Stimulated activated CD4-positive, alpha-beta T cell treated with anti-CD3 and anti-CD28 coated beads, Interleukin-15, amount 100 ng/mL, for 48 hours (primary cell): ENCODE results near the gene SELENOV.

ENCODE experiments used
- DNase-seq, 2 donors: peaks; one replicate each; pipeline ENCODE4 v3.0.0-alpha.2; 2020; ENCODE audit warnings: low read depth in 2 of 2

SELENOV gene

DNA sequence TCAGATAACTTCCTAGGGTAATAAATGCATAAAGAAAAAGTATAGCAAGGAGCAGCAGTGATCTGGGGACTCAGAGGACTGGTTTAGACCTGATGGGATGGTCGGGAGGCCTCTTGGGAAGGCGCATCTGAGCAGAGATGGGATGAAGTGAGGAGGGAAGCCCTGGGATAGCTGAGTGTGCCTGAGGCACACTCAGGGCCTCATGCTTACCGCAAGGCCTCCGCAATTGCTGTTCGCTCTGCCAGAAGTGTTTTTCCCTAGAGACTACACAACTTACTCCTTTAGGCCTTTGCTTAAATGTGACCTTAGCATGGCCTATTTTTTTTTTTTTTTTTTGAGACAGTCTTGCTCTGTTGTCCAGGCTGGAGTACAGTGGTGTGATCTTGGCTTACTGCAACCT, 20.3 kb upstream of the SELENOV start:
- DNase-seq, result no peak

DNA sequence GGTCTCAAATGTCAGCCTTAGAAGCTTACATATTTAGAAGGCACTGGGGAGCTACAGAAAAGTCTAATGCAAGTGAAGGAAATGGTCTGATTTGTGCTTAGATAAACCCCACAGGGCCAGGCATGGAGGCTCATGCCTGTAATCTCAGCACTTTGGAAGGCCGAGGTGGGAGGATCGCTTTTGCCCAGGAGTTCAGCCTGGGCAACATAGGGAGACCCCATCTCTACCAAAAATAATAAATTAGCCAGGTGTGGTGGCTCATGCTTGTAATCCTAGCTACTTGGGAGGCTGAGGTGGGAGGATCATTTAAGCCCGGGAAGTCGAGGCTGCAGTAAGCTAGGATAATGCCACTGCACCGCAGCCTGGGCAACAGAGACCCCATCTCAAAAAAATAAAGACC, 18.9 kb upstream of the SELENOV start:
- DNase-seq, result no peak

DNA sequence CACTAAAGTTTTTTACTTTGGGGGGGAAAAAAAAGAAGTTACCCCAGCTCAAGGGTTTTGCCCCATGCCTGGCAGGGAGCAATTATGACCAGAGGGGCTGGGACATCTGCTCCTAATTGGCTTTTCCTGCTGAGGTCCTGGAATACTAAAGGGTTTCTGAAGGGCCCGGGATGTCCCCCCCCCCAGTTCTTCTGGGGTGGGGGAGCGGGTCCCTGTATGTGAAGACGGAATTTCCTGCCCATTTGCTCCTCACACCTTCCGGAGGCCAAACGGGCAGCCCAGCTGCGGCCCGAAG, 17.3 kb upstream of the SELENOV start:
- DNase-seq, result no peak

- no peak for DNase-seq
Measured at GRCh38 chr19:39497996-39498797, 16.7 kb upstream of the SELENOV start.

DNA sequence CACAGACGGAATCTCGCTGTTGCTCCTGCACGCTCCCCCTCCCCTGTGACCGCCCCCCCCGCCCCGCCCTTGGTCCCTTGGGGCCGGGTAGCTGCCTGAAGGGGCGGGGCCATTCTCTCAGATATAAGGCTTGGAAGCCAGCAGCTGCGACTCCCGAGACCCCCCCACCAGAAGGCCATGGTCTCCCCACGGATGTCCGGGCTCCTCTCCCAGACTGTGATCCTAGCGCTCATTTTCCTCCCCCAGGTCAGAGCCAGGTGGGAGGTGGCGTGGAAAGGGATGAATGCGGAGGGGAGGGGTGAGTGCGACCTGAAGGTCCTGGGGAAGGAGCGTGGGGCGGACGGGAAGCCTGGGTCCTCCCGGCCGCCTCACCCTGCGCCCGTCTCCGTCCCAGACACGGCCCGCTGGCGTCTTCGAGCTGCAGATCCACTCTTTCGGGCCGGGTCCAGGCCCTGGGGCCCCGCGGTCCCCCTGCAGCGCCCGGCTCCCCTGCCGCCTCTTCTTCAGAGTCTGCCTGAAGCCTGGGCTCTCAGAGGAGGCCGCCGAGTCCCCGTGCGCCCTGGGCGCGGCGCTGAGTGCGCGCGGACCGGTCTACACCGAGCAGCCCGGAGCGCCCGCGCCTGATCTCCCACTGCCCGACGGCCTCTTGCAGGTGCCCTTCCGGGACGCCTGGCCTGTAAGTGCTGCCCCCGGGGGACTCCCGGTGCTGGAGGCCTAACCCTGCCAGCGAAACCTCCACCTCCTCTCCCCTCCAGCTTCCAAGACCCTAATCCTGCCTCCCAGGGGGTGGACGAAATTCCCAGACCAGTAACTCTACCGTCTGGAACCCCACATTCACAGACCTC, 15.9 kb upstream of the SELENOV start, which contains the start of gene DLL3:
TSS of gene DLL3 (plus strand) at position 150 of the 845 bp plus-strand sequence. CDS start at position 178, 28 bp downstream.
- DNase-seq, result no peak

- DNase-seq, result no peak
Measured at GRCh38 chr19:39499932-39500331, 15.0 kb upstream of the SELENOV start.

DNA sequence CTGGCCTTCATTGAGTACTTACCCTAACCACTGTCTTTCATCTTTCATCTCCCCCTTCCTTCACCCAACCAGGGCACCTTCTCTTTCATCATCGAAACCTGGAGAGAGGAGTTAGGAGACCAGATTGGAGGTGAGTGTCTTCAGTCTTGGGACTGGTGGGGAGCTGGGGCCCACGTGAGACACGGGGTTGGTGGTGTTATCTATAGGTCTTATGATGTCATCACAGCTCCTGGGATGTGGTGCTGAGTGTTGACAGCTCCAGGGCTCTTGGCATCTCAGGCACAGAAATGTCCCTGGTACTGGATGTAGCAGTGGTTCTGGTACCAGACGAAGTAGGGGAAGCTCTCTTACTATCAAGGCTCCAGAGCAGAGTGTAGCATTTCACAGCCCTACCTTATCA, 14.4 kb upstream of the SELENOV start:
- DNase-seq, result no peak

DNA sequence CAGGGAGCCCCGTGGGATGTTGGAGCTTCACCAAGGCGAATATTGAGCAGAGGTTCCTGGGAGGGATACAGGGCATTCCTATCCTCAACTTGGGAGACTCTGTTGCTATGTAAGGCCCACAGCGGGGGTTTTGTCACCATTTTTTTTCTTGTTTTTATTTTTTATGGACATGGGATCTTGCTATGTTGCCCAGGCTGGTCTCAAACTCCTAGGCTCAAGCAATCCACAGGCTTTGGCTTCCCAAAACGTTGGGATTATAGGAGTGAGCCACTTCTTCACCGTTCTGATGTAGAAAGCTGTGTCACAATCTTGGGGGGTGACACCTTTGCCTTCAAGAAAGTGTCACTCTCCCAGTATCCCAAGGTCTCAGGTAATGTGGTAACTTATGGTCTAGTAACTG, 13.6 kb upstream of the SELENOV start:
- DNase-seq, result no peak

DNA sequence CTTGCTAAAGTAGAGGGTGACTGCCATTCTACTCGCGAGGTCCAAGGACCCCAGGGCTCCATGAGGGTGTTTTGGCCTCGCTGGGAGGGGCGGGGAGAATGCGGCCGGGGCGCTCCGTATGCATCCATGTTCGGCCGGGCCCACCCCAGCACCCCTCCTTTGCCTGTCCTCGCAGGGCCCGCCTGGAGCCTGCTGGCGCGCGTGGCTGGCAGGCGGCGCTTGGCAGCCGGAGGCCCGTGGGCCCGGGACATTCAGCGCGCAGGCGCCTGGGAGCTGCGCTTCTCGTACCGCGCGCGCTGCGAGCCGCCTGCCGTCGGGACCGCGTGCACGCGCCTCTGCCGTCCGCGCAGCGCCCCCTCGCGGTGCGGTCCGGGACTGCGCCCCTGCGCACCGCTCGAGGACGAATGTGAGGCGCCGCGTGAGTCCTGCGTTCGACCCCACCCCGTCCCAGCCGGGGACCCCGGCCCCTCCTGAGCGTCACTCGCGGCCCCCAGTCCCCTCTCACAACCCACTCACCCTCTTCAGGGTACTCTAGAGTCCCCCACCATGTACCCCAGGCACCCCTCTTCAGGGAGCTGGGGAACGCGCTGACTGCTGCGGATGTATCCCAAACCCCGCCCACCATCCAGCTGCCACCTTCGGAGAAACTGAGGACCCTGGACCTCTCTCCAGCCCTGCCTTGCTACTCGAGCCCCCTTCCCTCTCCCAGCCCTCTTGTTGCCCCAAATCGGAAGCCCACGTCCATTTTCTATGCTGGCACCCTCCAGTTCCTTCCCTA, 12.1 kb upstream of the SELENOV start:
- DNase-seq, result peak; percentile 63 to 77

DNA sequence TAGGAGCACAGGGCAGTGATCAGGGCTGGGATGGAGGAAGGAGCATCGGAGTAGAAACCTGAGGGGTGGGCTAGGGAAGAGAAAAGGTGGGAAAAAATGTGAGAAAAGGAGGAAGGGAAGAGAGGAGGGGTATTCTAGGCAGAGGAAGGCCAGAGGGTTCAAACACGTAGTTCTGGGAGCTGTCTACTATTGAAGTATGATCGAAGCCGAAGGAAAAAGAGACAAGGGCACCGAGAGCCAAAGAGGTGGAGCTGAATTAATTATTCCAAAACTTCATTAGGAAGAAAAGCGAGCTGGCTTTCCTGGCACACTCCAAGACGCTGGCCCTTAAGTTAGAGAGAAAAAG, 8.4 kb upstream of the SELENOV start:
- DNase-seq, result no peak

- peak; percentile 24 to 52 for DNase-seq
Measured at GRCh38 chr19:39506944-39507714, 7.8 kb upstream of the SELENOV start.

GRCh38 chr19:39507715-39508364, 7.1 kb upstream of the SELENOV start:
- no peak for DNase-seq

DNA sequence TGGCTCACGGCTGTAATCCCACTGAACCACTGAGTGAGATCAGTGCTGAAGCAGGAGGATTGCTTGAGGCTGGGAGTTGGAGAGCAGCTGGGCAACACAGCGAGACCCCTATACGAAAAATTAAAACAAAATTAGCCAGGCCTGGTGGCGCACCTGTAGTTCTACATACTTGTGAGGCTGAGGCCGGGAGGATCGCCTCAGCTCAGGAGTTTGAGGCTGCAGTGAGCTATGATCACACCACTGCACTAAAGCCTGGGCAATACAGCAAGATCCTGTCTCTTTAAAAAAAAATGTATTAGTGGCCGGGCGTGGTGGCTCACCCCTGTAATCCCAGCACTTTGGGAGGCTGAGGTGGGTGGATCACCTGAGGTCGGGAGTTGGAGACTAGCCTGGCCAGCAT, 6.3 kb upstream of the SELENOV start:
- no peak for DNase-seq

- DNase-seq, result no peak
Measured at GRCh38 chr19:39509233-39509632, 5.7 kb upstream of the SELENOV start.

DNA sequence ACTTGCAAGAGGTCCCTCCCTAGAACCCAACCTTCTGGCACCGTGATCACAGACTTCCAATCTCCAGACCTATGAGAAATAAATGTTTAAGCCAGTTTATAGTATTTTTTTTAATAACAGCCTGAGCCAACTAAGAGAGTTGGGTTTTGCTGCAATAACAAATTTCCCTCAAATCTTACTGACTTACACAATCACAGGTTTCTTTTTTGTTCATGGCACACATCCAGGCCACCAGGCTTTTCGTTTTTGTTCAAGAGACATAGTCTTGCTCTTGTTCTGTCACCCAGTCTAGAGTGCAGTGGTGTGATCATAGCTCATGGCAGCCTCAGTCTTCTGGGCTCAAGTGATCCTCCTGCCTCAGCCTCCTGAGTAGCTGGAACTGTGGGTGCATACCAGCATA, 2.0 kb upstream of the SELENOV start:
- DNase-seq, result no peak

DNA sequence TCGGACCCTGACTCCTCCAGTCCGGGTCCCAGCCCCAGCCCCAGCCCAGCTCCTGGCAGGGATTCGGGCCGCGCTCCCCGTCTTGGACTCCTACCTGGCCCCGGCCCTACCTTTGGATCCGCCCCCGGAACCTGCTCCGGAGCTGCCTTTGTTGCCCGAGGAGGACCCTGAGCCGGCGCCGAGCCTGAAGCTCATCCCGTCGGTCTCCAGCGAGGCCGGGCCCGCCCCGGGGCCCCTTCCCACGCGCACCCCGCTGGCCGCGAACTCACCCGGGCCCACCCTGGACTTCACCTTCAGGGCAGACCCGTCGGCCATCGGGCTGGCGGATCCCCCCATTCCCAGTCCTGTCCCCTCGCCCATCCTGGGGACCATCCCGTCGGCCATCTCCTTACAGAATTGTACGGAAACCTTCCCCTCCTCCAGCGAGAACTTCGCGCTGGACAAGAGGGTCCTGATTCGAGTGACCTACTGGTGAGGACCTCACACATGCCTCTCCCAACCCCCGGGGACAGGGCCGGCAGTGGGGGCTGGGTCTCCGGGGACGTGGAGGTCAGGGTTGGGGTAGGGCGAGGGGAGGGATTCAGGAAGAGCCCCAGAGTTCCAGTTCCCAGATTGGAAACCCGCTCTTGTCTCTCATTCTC, 732 bp downstream of the SELENOV start:
- no peak for DNase-seq

DNA sequence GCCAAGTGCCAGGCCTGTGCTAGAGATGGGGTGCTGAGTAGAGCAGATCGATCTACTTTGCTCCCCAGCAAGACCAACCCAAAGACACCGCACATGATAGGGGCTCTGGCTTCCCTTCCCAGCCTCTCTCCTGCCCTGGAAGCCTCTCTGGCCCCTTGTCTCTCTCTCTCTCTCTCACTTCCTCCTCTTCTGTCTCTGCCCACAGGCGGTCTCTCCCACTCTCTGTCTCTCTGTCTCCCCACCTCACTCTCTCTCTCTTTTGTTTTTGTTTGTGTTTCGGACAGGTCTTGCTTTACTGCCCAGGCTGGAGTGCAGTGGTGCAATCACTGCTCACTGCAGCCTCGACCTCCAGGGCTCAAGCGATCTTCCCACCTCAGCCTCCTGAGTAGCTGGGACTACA, 1.3 kb downstream of the SELENOV start:
- DNase-seq, result no peak

- DNase-seq, result no peak
Measured at GRCh38 chr19:39517432-39517831, 2.5 kb downstream of the SELENOV start.

GRCh38 chr19:39518458-39518857, 3.5 kb downstream of the SELENOV start:
- DNase-seq, result no peak

DNA sequence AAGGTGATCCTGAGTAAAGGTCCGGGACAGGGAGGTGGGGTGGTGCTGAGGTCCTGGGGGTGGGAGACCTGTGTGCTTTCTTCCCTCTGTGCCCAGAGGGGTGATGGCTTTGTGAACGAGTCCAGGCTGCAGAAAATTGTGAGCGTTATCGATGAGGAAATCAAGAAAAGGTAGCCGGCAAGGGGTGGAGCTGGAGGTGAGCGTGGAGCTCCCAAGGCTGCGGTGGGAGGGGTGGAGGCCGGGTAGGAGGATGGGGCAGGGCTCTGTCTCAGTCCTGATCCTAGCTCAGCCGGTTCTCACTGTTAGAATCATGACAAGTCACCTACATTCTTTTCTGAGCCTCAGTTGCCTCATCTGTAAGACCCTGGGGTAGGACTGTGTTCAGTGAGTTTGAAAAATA, 4.0 kb downstream of the SELENOV start:
- no peak for DNase-seq
